ENCODE data around the gene HLCS.

HLCS gene

GRCh38 chr21:36968414-36968813, 1.9 kb upstream of the HLCS start:
- TF ChIP-seq CTCF (IDR thresholded peaks at IDR 0.05; ENCODE audit: low read depth, low read length): no peak
- H3K4me3 ChIP-seq (ENCODE audit: low read depth, low read length): no peak overlapping the region

DNA sequence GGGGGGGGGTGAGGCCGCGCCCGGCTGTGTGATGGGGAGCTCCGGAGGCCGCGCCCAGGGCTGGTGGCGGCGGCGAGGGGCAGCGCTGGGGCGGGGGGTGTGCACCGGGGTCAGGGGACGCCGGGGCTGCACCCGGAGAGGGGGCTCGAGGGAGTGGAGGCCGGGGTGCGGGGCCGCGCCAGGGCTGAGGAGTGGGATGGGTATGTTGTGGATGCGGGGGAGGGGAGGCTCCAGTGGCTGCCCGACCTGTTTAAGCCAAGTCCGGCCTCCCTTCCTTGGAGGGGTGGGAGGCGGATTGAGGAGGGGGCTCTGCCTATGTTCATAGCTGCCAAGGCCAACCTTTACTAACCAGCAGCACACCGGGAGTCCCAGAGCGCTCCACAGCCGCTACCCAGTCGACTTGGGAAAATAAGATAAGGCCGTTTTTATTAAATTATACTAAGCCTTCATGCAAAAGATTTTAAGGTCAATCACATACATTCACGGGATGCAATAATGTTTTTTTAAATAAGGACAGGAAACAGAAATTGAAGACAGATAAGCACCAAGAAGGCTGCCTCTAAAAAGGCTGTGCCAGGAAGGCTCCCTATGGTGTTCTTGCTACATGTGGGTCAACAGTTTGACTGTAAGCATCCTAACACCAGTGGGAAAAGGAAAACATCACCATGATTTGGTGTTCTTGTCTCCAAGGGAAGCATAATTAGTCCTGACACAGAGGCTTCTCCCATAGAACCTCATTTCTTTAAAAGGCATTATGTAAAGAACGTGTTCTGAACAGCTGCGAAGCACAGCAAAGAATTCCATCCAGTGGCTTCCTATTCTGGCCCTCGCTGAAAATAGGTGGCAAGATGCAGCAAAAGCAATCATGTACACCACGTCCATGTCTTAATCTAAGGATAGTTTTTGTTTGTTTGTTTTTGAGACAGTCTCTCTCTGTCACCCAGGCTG, 626 bp upstream of the HLCS start:
- H3K4me3 ChIP-seq (ENCODE audit: low read depth, low read length): peak overlapping the region; percentile 62
- no peak for TF ChIP-seq CTCF (IDR thresholded peaks at IDR 0.05; ENCODE audit: low read depth, low read length)

- H3K4me3 ChIP-seq (ENCODE audit: low read depth, low read length): peak overlapping the region; percentile 71
- TF ChIP-seq CTCF (IDR thresholded peaks at IDR 0.05; ENCODE audit: low read depth, low read length): no peak
Observed at GRCh38 chr21:36965720-36966065, 776 bp downstream of the HLCS start.

DNA sequence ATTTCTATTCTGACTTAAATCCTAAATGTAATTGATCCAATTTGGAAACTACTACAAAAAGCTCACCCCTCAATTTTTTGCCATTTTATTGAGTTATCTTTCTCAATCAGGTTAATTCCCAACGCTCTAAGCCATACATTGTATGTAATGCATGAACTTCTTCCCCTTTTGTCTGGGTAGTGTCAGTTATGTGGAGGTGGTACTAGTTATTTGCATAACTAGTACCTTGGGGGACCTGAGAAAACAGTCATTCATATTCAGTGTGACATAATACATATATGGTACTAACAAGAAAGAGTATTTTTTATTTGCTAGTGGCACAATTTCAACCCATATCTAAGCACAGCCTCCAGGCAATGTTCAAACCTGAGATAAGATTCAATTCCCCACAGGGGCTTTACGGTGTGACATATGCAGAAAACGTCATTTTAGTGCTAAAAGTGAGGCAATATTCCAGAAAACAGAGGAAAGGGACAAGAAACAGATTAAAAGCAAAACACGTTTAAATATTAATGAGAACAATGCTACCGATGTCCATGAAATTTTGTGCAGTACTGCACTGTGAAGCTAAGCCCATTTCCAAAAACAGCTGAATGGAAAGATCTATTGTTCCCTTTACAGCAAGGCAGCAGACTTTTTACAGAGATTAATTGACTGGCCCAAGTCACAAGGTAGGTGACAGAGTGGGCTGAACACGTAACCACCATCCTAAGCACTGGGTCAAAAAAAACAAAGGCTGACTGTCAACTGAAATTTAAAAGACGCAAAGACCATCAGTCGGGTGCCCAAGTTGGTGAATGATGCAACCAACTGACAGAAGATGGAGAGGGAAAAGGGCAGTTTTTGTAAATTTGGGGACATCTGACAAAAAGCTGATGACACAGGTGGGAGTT, 1.4 kb downstream of the HLCS start:
- peak overlapping the region; percentile 71 for H3K4me3 ChIP-seq (ENCODE audit: low read depth, low read length)
- no peak for TF ChIP-seq CTCF (IDR thresholded peaks at IDR 0.05; ENCODE audit: low read depth, low read length)

DNA sequence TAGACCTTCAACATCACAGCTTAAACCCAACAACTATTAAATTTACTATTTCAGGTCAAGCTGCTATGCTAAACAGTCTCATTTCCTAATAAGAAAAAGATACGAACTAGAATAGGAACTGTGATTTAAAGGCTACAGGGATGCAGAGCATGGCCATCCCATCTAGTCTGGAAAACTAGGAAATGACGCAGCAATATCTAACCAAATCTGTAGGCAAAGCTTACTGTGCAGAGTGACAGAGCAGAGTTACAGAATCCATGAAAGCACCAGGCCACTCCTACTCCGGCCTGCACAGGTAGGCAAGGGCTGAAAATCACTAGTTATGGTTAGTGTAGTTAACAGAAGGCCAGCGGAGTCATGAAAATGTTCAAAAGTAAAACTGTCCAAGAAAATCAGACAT, 2.1 kb downstream of the HLCS start:
- H3K4me3 ChIP-seq (ENCODE audit: low read depth, low read length): no peak overlapping the region
- no peak for TF ChIP-seq CTCF (IDR thresholded peaks at IDR 0.05; ENCODE audit: low read depth, low read length)

GRCh38 chr21:36962098-36962780, 4.2 kb downstream of the HLCS start:
- no peak for TF ChIP-seq CTCF (IDR thresholded peaks at IDR 0.05; ENCODE audit: low read depth, low read length)

More at GRCh38 chr21:36962098-36962780, 4.2 kb downstream of the HLCS start:
- no peak overlapping the region for H3K4me3 ChIP-seq (ENCODE audit: low read depth, low read length)

Measured in WI38 (cell line).